ENCODE results near the gene NTRK2.

The NTRK2 gene

GRCh38 chr9:84669288-84670137, at the start of gene NTRK2:
Gene NTRK2, plus strand, starts transcription at chr9:84669729. Its CDS starts 1,020 bp downstream, at chr9:84670749.
- DNase-seq = no peak

- no peak for DNase-seq
Measured at GRCh38 chr9:84620338-84620737, 49.2 kb upstream of the NTRK2 start.

- DNase-seq = no peak
Measured at GRCh38 chr9:84621811-84622210, 47.7 kb upstream of the NTRK2 start.

- no peak for DNase-seq
Measured at GRCh38 chr9:84622981-84623380, 46.5 kb upstream of the NTRK2 start.

- no peak for DNase-seq
Measured at GRCh38 chr9:84636436-84636835, 33.1 kb upstream of the NTRK2 start.

GRCh38 chr9:84642553-84643141, 26.9 kb upstream of the NTRK2 start:
- DNase-seq = no peak

GRCh38 chr9:84647699-84648098, 21.8 kb upstream of the NTRK2 start:
- no peak for DNase-seq

GRCh38 chr9:84652496-84653120, 16.9 kb upstream of the NTRK2 start:
- no peak for DNase-seq

GRCh38 chr9:84655447-84655846, 14.1 kb upstream of the NTRK2 start:
- DNase-seq = no peak

- DNase-seq = no peak
Measured at GRCh38 chr9:84659313-84659712, 10.2 kb upstream of the NTRK2 start.

- no peak for DNase-seq
Measured at GRCh38 chr9:84659773-84660172, 9.8 kb upstream of the NTRK2 start.

- no peak for DNase-seq
Measured at GRCh38 chr9:84667571-84668195, 1.8 kb upstream of the NTRK2 start.

GRCh38 chr9:84668196-84669012, 1.1 kb upstream of the NTRK2 start:
- DNase-seq = no peak

GRCh38 chr9:84669013-84669287, 579 bp upstream of the NTRK2 start:
- DNase-seq = no peak

- DNase-seq = no peak
Measured at GRCh38 chr9:84670138-84671041, 861 bp downstream of the NTRK2 start.

GRCh38 chr9:84671586-84672521, 2.3 kb downstream of the NTRK2 start:
- no peak for DNase-seq

GRCh38 chr9:84673806-84674205, 4.3 kb downstream of the NTRK2 start:
- DNase-seq = no peak

GRCh38 chr9:84677080-84677479, 7.6 kb downstream of the NTRK2 start:
- no peak for DNase-seq

- no peak for DNase-seq
Measured at GRCh38 chr9:84679571-84679970, 10.0 kb downstream of the NTRK2 start.

GRCh38 chr9:84681516-84682285, 12.2 kb downstream of the NTRK2 start:
- DNase-seq = no peak
